ENCODE results near the gene MAFB.

MAFB gene

GRCh38 chr20:40638414-40638813 is 50.6 kb downstream of the MAFB start:
- Histone ChIP-seq H3K27me3 (replicated peaks; ENCODE audit: control insufficient read depth, insufficient read depth, low read length) (peaks cover 24% of the 10 kb centered on the region), H3K36me3 (ENCODE audit: control insufficient read depth, insufficient read depth, low read length, severe bottlenecking) (no peaks in the 10 kb centered on the region), H3K4me1 (ENCODE audit: control insufficient read depth, insufficient read depth, low read length) (no peaks in the 10 kb centered on the region), H3K4me3 (ENCODE audit: low read length) (no peak overlapping the region), H3K9ac (ENCODE audit: low read length) (no peak overlapping the region), H3K9me3 (ENCODE audit: control insufficient read depth, low read length) (no peaks in the 10 kb centered on the region)
- no peak for DNase-seq (ENCODE audit: low read depth)

DNA sequence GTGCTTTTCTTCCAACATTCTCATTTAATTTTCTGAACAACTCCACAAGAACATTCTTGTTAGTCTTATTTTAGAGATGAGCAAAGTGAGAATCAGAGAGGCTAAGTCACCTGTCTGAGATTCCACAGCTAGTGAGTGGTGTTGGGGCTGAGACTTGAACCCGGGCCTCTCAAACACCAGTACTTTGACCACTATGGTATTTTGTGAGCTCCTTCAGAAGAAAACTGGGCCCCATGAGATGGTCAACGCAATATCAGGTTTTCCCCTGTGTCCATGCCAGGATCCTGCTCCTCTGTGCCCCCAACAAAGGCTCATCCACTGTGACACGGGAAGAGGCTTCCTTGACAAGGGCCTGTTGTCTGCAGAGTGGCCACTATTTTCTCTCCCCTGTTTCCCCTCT is 51.9 kb downstream of the MAFB start:
- DNase-seq (ENCODE audit: low read depth) = no peak
- no peaks in the 10 kb centered on the region for H3K36me3 ChIP-seq (ENCODE audit: control insufficient read depth, insufficient read depth, low read length, severe bottlenecking)
- H3K9ac ChIP-seq (ENCODE audit: low read length) = no peak overlapping the region
- H3K4me1 ChIP-seq (ENCODE audit: control insufficient read depth, insufficient read depth, low read length) = no peaks in the 10 kb centered on the region
- peaks cover 28% of the 10 kb centered on the region for H3K27me3 ChIP-seq (replicated peaks; ENCODE audit: control insufficient read depth, insufficient read depth, low read length)
- H3K4me3 ChIP-seq (ENCODE audit: low read length) = no peak overlapping the region
- no peaks in the 10 kb centered on the region for H3K9me3 ChIP-seq (ENCODE audit: control insufficient read depth, low read length)

DNA sequence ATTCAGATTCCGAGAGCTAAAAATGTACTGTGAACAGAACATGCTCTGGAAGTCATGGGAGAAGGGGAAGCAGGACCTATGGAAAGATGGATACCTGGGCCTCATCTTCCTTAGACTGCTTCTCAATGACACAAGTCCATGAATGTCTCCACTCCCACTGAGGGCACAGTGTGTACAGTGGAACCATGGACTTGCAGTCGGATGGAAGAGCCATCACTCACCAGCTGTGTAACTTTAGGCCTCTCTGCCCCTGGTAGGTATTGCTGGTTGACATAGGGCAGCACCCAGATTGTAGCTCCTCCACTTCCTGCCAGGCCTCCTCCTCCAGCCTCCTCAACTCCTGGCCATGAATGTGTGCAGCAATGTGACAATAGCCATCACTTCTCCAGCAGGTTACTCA is 52.5 kb downstream of the MAFB start:
- Histone ChIP-seq H3K9me3 (ENCODE audit: control insufficient read depth, low read length) (no peaks in the 10 kb centered on the region), H3K9ac (ENCODE audit: low read length) (no peak overlapping the region), H3K27me3 (replicated peaks; ENCODE audit: control insufficient read depth, insufficient read depth, low read length) (peaks cover 28% of the 10 kb centered on the region), H3K4me3 (ENCODE audit: low read length) (no peak overlapping the region), H3K4me1 (ENCODE audit: control insufficient read depth, insufficient read depth, low read length) (no peaks in the 10 kb centered on the region), H3K36me3 (ENCODE audit: control insufficient read depth, insufficient read depth, low read length, severe bottlenecking) (no peaks in the 10 kb centered on the region)
- no peak for DNase-seq (ENCODE audit: low read depth)

DNA sequence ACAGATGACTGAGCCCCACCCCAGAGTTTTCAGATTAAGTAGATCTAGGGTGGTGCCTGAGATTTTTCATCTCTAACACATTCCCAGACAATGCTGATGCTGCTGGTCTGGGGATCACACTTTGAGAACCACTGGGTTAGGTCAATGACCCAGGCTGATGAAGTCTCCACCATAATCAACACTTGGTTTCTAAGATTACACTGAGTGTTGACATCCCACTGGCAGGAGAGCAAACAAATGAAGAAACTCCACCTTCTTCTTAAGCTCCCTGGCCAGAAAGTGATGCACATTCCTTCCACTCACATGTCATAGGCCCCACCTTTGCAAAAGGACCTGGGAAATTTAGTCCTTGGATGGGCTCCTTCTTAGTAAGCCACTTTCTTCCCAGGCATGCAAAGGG is 53.1 kb downstream of the MAFB start:
- Histone ChIP-seq H3K27me3 (replicated peaks; ENCODE audit: control insufficient read depth, insufficient read depth, low read length) (peaks cover 28% of the 10 kb centered on the region), H3K36me3 (ENCODE audit: control insufficient read depth, insufficient read depth, low read length, severe bottlenecking) (no peaks in the 10 kb centered on the region), H3K4me3 (ENCODE audit: low read length) (no peak overlapping the region), H3K9me3 (ENCODE audit: control insufficient read depth, low read length) (no peaks in the 10 kb centered on the region), H3K9ac (ENCODE audit: low read length) (no peak overlapping the region), H3K4me1 (ENCODE audit: control insufficient read depth, insufficient read depth, low read length) (no peaks in the 10 kb centered on the region)
- DNase-seq (ENCODE audit: low read depth) = no peak

Measured in adipocyte (in vitro differentiated cells).